ENCODE results near the gene MVB12A. TPM values are rescaled to one million over a fixed set of nuclear protein-coding genes. Genes with fewer than 3 reads are reported as not detected.

The MVB12A gene
- total and polyA plus RNA-seq, 2 of the 4 experiments (the other 2 are of a cell fraction) = 13.8 to 43.9 TPM

- TF ChIP-seq CTCF (conservative IDR thresholded peaks at IDR 0.05; ENCODE audit: low read depth, low read length) = no peak
- TF ChIP-seq MXI1 (IDR thresholded peaks at IDR 0.05; ENCODE audit: borderline replicate concordance, low read depth, low read length) = peak; percentile 90
- peak; percentile 58; the same call in 1 of the 2 replicates for TF ChIP-seq POLR2A (IDR thresholded peaks at IDR 0.05; ENCODE audit: low read depth, low read length)
- TF ChIP-seq CEBPB (IDR thresholded peaks at IDR 0.05; ENCODE audit: low read depth, low read length) = 0 out of 2 replicates have a peak, but pooled peaks have one; percentile 16
- TF ChIP-seq MAZ (IDR thresholded peaks at IDR 0.05; ENCODE audit: borderline replicate concordance, low read depth, low read length) = peak; percentile 76
- TF ChIP-seq RFX5 (IDR thresholded peaks at IDR 0.05; ENCODE audit: low read depth, low read length) = 0 out of 2 replicates have a peak, but pooled peaks have one; percentile 12
- intact Hi-C loops (cut with micrococcal nuclease) = loop anchor here (1.0 kb wide), 1 partner anchor 41 kb away; the partner anchor contains the start of gene PGLS
- Histone ChIP-seq H3K23ac (ENCODE audit: low read depth, low read length) (peak within 1 kb of the TSS; percentile 31; the same call in 1 of the 2 replicates), H3K56ac (ENCODE audit: extremely low read depth, insufficient read depth, low read length) (no peak within 1 kb of the TSS), H2BK15ac (ENCODE audit: low read depth, low read length) (peak within 1 kb of the TSS; percentile 45; the same call in 1 of the 3 replicates), H2AFZ (replicated peaks; ENCODE audit: low read length, poor library complexity) (peak within 1 kb of the TSS; percentile 98), H3K27me3 (ENCODE audit: control insufficient read depth, insufficient read depth, low read length) (no peaks in the 10 kb centered on the region), H4K8ac (ENCODE audit: low read depth in 2 of 2, low read length in 2 of 2) (peak within 1 kb of the TSS; percentile 53 to 87; a peak in 3 of 4 replicates), H3K14ac (replicated peaks; ENCODE audit: low read depth, low read length) (peak within 1 kb of the TSS; percentile 69), H4K5ac (ENCODE audit: low read depth, low read length) (peak within 1 kb of the TSS; percentile 13; the same call in 1 of the 2 replicates), H2BK20ac (ENCODE audit: low read depth, low read length) (peak within 1 kb of the TSS; percentile 65), H2BK5ac (ENCODE audit: low read depth, low read length, poor library complexity, severe bottlenecking) (peak within 1 kb of the TSS; percentile 20), H4K20me1 (ENCODE audit: insufficient read depth, low read length) (peaks cover 6% of the 10 kb centered on the region; the same call in 1 of the 2 replicates), H3K9me1 (ENCODE audit: insufficient read depth, low read length) (no peaks in the 10 kb centered on the region), H3K4me3 (ENCODE audit: insufficient read depth, low read depth, low read length) (peak within 1 kb of the TSS; percentile 91), H3K4me1 (ENCODE audit: control insufficient read depth, insufficient read depth, low read length) (peaks cover 12% of the 10 kb centered on the region), H3K27ac (ENCODE audit: insufficient read depth, low read length) (peak within 1 kb of the TSS; percentile 73), H3K9ac (ENCODE audit: low read depth, low read length) (peak within 1 kb of the TSS; percentile 77), H3K4ac (ENCODE audit: low read depth, low read length) (peak within 1 kb of the TSS; percentile 80), H3K9me3 (ENCODE audit: control insufficient read depth, insufficient read depth, low read length) (no peaks in the 10 kb centered on the region), H4K91ac (ENCODE audit: insufficient read depth, low read depth, low read length) (peak within 1 kb of the TSS; percentile 54; the same call in 1 of the 2 replicates), H2BK120ac (ENCODE audit: low read depth, low read length) (peak within 1 kb of the TSS; percentile 57), H3K36me3 (ENCODE audit: control insufficient read depth, insufficient read depth, low read length) (no peaks in the 10 kb centered on the region), H3K18ac (ENCODE audit: low read depth, low read length) (peak within 1 kb of the TSS; percentile 12; the same call in 1 of the 2 replicates), H2AK5ac (ENCODE audit: low read depth, low read length) (peak within 1 kb of the TSS; percentile 60; the same call in 1 of the 2 replicates), H2AK9ac (replicated peaks; ENCODE audit: low read depth, low read length, poor library complexity) (peak within 1 kb of the TSS; percentile 95), H3K4me2 (ENCODE audit: low read depth, low read length) (peak within 1 kb of the TSS; percentile 84), H3K79me1 (ENCODE audit: low read depth in 1 of 2, low read length in 2 of 2) (peaks cover 9 to 42% of the 10 kb centered on the region in 2 experiments; a peak in 3 of 4 replicates)
- ChIA-PET POLR2A (ENCODE audit: unreplicated experiment) (no interaction called here), CTCF (interaction anchor here (1.0 kb wide), 1 partner anchor 43 kb away, joined by 3 read pairs; no protein-coding TSS in a partner anchor)
- in situ Hi-C loops (cut with MboI; ENCODE audit: low sequenced_read_pairs) = no loop called here
- 0% methylated on average over 22 of the region's 67 CpGs; no CpG with 5 or more reads in 1 of the 2 experiments for WGBS, 2 experiments (ENCODE audit: extremely low coverage in 2 of 2, insufficient read length in 1 of 2)
- DNase-seq = peak; percentile 98
- peak; percentile 94 for ATAC-seq (ENCODE audit: low read depth)
- no TSS peak for BruUV-seq (replicated peaks)
- dilution Hi-C loops (cut with HindIII; ENCODE audit: low sequenced_read_pairs, unreplicated experiment) = no loop called here
Observed at GRCh38 chr19:17470068-17470841, 50.4 kb downstream of the MVB12A start, which contains the start of gene SLC27A1. TSS of gene SLC27A1 (plus strand) at chr19:17470524. CDS start at chr19:17470541, 17 bp downstream.
